ENCODE data around the gene LRP2. TPM values are rescaled to one million over a fixed set of nuclear protein-coding genes. Genes with fewer than 3 reads are reported as not detected.

The LRP2 gene
- total and polyA plus RNA-seq, 2 experiments from 2014 or later = 8.1 to 38.3 TPM

DNA sequence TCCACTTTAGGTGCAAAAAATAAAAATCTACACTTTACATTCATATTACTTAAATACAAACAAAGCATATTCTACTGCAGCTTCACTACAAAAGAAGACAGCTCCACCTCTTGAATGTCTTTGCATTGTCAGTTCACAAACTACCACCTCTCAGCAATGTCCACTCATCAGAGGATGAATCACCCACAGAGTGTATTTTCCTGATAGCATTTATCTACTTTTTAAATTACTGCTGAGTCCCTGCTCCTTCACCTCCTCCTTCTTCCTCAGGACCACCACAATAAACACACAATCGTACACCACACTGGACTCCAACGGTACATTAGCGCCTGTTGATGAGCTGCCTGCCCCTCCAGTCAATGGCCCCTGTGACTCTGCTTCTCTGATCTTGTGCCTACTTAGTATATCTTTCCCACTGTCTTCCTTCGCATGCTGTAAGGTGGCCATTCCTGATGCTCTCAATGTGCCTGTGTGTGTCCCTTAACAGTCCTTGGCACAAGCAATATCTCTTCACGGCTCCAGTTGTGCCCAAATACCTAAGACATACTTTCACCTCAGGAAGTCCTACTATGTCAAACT is 172.0 kb downstream of the LRP2 start:
- Histone ChIP-seq H3K27ac (no peak overlapping the region), H3K4me2 (no peak overlapping the region), H4K20me1 (ENCODE audit: insufficient read depth, poor library complexity, severe bottlenecking) (no peaks in the 10 kb centered on the region), H3K36me3 (replicated peaks; ENCODE audit: insufficient read depth, low read depth) (no peaks in the 10 kb centered on the region), H3K4me1 (ENCODE audit: insufficient read depth) (no peaks in the 10 kb centered on the region), H3K4me3 (no peak overlapping the region), H3K27me3 (no peaks in the 10 kb centered on the region), H3K9me3 (ENCODE audit: low read depth) (no peaks in the 10 kb centered on the region), H2AFZ (no peak overlapping the region), H3K79me2 (no peaks in the 10 kb centered on the region), H3K9me2 (replicated peaks; ENCODE audit: insufficient read depth) (no peaks in the 10 kb centered on the region)
- TF ChIP-seq EZH2 (IDR thresholded peaks at IDR 0.05; ENCODE audit: borderline replicate concordance) (no peak), EZH2phosphoT487 (IDR thresholded peaks at IDR 0.05; ENCODE audit: low read depth, severe bottlenecking, unreplicated experiment) (no peak)
- TF ChIP-seq, protein P1, sequence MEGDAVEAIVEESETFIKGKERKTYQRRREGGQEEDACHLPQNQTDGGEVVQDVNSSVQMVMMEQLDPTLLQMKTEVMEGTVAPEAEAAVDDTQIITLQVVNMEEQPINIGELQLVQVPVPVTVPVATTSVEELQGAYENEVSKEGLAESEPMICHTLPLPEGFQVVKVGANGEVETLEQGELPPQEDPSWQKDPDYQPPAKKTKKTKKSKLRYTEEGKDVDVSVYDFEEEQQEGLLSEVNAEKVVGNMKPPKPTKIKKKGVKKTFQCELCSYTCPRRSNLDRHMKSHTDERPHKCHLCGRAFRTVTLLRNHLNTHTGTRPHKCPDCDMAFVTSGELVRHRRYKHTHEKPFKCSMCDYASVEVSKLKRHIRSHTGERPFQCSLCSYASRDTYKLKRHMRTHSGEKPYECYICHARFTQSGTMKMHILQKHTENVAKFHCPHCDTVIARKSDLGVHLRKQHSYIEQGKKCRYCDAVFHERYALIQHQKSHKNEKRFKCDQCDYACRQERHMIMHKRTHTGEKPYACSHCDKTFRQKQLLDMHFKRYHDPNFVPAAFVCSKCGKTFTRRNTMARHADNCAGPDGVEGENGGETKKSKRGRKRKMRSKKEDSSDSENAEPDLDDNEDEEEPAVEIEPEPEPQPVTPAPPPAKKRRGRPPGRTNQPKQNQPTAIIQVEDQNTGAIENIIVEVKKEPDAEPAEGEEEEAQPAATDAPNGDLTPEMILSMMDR (IDR thresholded peaks at IDR 0.05; ENCODE audit: poor library complexity) = no peak
- 54% methylated on average over 5 of the region's 5 CpGs for WGBS (ENCODE audit: low lambda C conversion rate, missing lambda C conversion rate)
- no peak for DNase-seq (ENCODE audit: low spot score)

DNA sequence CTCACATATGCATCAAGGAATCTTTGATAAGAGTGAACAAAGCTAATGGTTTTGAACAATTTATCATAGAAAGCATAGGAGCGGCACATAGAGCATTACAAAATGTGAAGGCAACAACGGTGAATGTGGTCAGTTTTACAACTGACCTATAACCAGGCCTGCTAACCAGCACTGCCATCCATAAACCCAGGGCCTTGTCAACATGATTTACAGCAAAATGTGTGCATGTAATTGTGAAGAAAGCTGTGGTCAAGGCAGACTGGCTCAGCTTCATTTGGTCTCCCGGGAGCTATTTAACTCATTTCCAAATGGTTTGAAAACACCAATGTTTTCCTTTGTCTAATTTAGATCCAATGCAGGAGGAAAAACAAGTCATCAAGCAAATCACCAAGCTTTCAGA is 173.2 kb downstream of the LRP2 start:
- no peak overlapping the region for H3K27ac ChIP-seq
- 65% methylated on average over 3 of the region's 3 CpGs for WGBS (ENCODE audit: low lambda C conversion rate, missing lambda C conversion rate)
- H4K20me1 ChIP-seq (ENCODE audit: insufficient read depth, poor library complexity, severe bottlenecking) = no peaks in the 10 kb centered on the region
- no peak overlapping the region for H2AFZ ChIP-seq
- no peaks in the 10 kb centered on the region for H3K27me3 ChIP-seq
- no peaks in the 10 kb centered on the region for H3K4me1 ChIP-seq (ENCODE audit: insufficient read depth)
- no peaks in the 10 kb centered on the region for H3K36me3 ChIP-seq (replicated peaks; ENCODE audit: insufficient read depth, low read depth)
- H3K9me3 ChIP-seq (ENCODE audit: low read depth) = no peaks in the 10 kb centered on the region
- no peaks in the 10 kb centered on the region for H3K9me2 ChIP-seq (replicated peaks; ENCODE audit: insufficient read depth)
- no peak overlapping the region for H3K4me2 ChIP-seq
- no peak for DNase-seq (ENCODE audit: low spot score)
- H3K79me2 ChIP-seq = no peaks in the 10 kb centered on the region
- H3K4me3 ChIP-seq = no peak overlapping the region
- TF ChIP-seq EZH2phosphoT487 (IDR thresholded peaks at IDR 0.05; ENCODE audit: low read depth, severe bottlenecking, unreplicated experiment) = no peak
- no peak for TF ChIP-seq EZH2 (IDR thresholded peaks at IDR 0.05; ENCODE audit: borderline replicate concordance)
- TF ChIP-seq, protein P1 (IDR thresholded peaks at IDR 0.05; ENCODE audit: poor library complexity) = no peak

DNA sequence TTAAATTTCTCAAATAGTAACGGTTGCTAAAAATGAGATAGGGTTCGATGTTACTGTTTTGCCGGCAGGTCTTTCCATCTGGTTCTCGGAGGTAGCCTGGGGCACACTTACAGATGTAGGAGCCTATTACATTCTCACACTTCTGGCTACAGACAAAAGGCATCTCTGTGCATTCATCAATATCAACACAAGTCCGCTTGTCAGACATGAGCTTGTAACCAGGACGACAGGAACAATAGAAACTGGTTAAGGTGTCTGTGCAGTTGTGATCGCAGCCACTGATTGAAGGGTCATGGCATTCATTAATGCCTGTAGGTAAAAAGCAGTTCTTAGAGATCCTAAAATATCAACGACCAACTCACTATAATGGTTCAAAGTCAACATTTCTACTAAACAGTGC is 176.6 kb downstream of the LRP2 start:
- Histone ChIP-seq H3K4me1 (ENCODE audit: insufficient read depth) (no peaks in the 10 kb centered on the region), H3K9me2 (replicated peaks; ENCODE audit: insufficient read depth) (no peaks in the 10 kb centered on the region), H4K20me1 (ENCODE audit: insufficient read depth, poor library complexity, severe bottlenecking) (no peaks in the 10 kb centered on the region), H3K36me3 (replicated peaks; ENCODE audit: insufficient read depth, low read depth) (no peaks in the 10 kb centered on the region), H3K9me3 (ENCODE audit: low read depth) (no peaks in the 10 kb centered on the region), H3K4me2 (no peak overlapping the region), H3K27ac (no peak overlapping the region), H3K27me3 (no peaks in the 10 kb centered on the region), H3K4me3 (no peak overlapping the region), H3K79me2 (no peaks in the 10 kb centered on the region), H2AFZ (no peak overlapping the region)
- TF ChIP-seq, protein P1 (IDR thresholded peaks at IDR 0.05; ENCODE audit: poor library complexity) = no peak
- no peak for TF ChIP-seq EZH2 (IDR thresholded peaks at IDR 0.05; ENCODE audit: borderline replicate concordance)
- TF ChIP-seq EZH2phosphoT487 (IDR thresholded peaks at IDR 0.05; ENCODE audit: low read depth, severe bottlenecking, unreplicated experiment) = no peak
- no peak for DNase-seq (ENCODE audit: low spot score)
- WGBS (ENCODE audit: low lambda C conversion rate, missing lambda C conversion rate) = 82% methylated on average over 8 of the region's 8 CpGs

Measured in hepatocyte (in vitro differentiated cells).